ENCODE measurements around the gene EIF2B4.
"Not testable (repeated sequence)": the region's sequence is repeated elsewhere in the genome, so short reads cannot be mapped to it uniquely, and the experiment has no call there.

EIF2B4 gene

GRCh38 chr2:27377618-27378095, 7.5 kb upstream of the EIF2B4 start:
- no peak for DNase-seq (ENCODE audit: low spot score)

GRCh38 chr2:27376866-27377617, 6.9 kb upstream of the EIF2B4 start:
- DNase-seq (ENCODE audit: low spot score), result no peak

GRCh38 chr2:27376151-27376865, 6.2 kb upstream of the EIF2B4 start:
- DNase-seq (ENCODE audit: low spot score), result no peak

GRCh38 chr2:27375513-27376099, 5.5 kb upstream of the EIF2B4 start:
- DNase-seq (ENCODE audit: low spot score), result no peak

GRCh38 chr2:27373567-27373966, 3.4 kb upstream of the EIF2B4 start:
- DNase-seq (ENCODE audit: low spot score), result no peak

- DNase-seq (ENCODE audit: low spot score), result no peak
Observed at GRCh38 chr2:27372937-27373336, 2.8 kb upstream of the EIF2B4 start.

GRCh38 chr2:27370816-27371620, 880 bp upstream of the EIF2B4 start:
- no peak for DNase-seq (ENCODE audit: low spot score)

GRCh38 chr2:27369471-27370025, 590 bp downstream of the EIF2B4 start:
- DNase-seq (ENCODE audit: low spot score), result peak; percentile 39

- no peak for DNase-seq (ENCODE audit: low spot score)
Observed at GRCh38 chr2:27363933-27364332, 6.2 kb downstream of the EIF2B4 start.

GRCh38 chr2:27362678-27363420, 7.3 kb downstream of the EIF2B4 start:
- DNase-seq (ENCODE audit: low spot score), result no peak

- DNase-seq (ENCODE audit: low spot score), result peak; percentile 100
Observed at GRCh38 chr2:27356382-27357181, 13.6 kb downstream of the EIF2B4 start, which contains the start of gene GTF3C2. Gene GTF3C2, minus strand, starts transcription at chr2:27356764. Its CDS starts 13,210 bp downstream, at chr2:27343554.

- DNase-seq (ENCODE audit: low spot score), result no peak
Observed at GRCh38 chr2:27356056-27356381, 14.1 kb downstream of the EIF2B4 start.

- DNase-seq (ENCODE audit: low spot score), result no peak
Observed at GRCh38 chr2:27354597-27354927, 15.6 kb downstream of the EIF2B4 start.

- DNase-seq (ENCODE audit: low spot score), result no peak
Observed at GRCh38 chr2:27353762-27354596, 16.2 kb downstream of the EIF2B4 start.

- not testable (repeated sequence) for DNase-seq (ENCODE audit: low spot score)
Observed at GRCh38 chr2:27353386-27353761, 16.8 kb downstream of the EIF2B4 start.

GRCh38 chr2:27351802-27352598, 18.1 kb downstream of the EIF2B4 start:
- DNase-seq (ENCODE audit: low spot score), result no peak

- no peak for DNase-seq (ENCODE audit: low spot score)
Observed at GRCh38 chr2:27350106-27350693, 19.9 kb downstream of the EIF2B4 start.

- no peak for DNase-seq (ENCODE audit: low spot score)
Observed at GRCh38 chr2:27347641-27348040, 22.5 kb downstream of the EIF2B4 start.
